Stimulated activated CD4-positive, alpha-beta T cell treated with anti-CD3 and anti-CD28 coated beads, TNF-alpha, amount 100 ng/mL, for 1 hour (primary cell): ENCODE measurements around the gene HMCN2.

Experiments used
- DNase-seq, 3 donors: peaks; one replicate each; pipeline ENCODE4 v3.0.0-alpha.2; 2020; ENCODE audit warnings: low read depth in 3 of 3, low spot score in 1 of 3

The HMCN2 gene

DNA sequence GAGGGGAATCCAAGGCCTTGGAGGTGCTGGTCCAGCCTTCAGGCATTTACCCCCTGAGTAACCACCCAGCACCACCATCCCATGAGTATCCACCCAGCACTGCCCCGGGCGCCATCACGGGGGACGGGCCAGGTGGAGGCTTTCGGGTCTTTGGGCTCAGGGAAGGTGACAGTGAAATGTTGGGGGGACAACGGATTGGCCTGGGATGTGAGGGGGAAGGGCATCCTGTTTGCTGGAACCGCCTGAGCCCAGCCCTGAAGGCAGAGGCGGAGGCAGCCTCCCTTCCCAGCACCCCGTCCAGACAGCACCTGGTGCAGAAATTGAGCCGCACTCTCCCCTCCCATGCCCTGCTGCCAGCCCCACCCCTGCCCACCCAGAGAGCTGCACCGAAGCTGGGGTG is 196.2 kb downstream of the HMCN2 start:
- DNase-seq: no peak

DNA sequence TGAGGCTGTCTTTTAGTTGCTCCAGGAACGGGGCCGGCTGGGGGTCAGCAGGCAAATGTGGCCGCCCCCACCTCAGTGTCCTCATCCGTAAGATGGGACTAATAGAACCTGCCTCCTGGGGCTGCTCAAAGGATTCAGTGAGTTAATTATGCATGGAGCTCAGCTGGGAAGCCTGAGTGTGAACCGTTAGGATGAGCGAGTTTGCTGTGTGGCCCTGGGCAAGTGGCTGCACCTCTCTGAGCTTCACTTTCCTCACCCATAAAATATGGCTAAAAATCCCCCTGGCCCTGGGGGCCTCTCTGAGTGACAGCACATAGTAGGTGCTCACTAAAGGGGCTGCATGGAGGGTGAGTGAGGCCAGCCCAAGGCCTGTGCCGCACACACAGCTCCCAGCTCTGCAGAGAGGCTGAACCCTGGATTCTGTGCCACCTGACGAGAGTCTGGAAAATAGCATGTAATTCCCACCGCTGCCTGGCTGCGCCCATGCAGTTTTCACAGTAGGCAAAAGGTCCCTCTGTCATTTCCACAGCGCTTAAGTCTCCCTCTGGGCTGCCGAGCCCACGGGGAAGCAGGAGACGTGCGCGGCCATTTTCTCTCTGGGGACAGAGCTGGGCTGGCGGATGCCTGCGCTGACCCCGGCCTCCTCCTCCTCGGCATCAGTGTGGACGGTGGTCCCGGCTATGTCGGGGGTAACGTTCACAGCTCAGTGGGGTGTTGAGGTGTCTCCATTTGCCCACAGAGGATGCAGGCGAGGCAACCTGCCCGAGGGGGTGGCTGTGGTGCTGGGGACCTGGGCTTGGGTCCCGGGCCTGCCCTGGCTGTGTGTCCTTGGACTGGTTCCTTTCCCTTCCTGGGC is 197.4 kb downstream of the HMCN2 start:
- no peak for DNase-seq

DNA sequence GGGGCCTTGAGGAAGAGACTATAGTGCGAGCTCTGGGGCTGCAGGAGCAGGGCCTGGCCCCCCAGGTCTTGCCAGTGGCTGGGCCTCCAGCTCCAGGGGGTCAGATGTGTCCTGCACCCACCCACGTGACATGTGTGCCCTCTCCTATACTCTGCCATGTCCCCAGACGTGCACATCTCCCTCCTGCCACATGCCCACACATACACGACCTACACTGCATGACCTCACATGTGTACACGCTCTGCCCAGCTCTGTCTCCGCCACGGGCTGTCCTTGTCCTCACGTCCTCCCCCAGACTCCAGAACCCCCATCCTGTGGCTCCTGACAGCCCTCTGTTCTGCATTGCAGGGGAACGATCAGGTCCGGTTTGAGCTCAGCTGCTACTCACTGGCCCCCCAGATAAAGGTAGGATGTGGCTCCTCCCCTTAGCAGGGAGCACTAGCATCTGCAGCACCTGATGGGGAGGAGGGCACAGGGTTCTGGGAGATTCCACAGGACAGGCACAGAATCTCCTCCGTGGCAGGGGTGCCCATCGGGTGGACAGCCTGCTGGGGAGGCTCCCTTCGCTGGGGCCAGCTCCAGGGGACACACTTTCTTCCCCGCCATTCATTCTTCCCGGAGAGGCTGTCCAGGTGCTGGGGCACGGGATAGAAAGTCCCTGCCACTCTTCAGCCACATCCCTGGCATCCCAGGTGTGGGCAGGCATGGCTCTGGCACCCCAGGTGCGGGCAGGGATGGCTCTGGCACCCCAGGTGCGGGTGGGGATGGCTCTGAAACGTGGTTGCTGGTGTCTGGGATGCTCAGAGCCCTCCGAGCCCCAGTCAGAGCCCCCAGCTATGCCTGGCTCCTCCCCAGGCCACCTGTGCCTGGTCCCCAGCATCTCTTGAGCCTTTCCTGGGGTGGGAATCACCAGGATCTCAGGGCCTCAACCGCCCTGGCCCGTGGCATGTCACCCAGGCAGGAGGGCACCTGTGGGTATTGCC is 198.5 kb downstream of the HMCN2 start:
- DNase-seq: no peak

DNA sequence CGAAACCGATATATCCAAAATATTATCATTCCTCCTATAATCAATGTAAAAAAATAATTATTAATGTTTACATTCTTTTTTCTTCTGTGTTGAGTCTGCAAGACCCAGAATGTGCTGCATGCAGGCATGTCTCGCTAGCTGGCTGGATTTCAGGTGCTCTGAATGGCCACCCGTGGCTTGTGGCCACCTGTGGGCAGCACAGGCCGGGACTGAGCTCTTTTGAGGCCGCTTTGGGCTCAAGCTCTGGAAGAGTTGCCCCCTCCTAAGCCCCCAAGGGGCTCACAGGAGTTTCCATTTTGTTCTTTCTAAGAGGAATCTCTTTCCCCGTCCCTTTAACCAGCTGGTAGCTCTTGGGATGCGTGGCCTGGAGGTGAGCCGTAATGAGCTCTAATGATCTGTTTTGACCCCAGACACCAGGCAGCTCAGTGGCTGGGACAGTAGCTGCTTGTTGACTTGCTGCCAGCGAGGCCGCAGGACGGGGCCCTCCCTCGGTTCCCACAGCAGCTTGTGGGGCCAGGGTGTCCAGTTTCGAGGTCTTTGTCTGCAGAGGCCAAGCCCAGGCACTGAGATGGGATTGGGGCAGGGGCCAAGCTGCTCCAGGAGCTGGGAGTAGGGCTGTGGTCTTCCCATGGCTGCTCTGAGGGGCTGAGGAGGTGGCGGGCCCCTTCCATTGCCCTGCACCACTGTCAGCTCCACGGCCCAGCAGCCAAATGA is 200.0 kb downstream of the HMCN2 start:
- DNase-seq: no peak

DNA sequence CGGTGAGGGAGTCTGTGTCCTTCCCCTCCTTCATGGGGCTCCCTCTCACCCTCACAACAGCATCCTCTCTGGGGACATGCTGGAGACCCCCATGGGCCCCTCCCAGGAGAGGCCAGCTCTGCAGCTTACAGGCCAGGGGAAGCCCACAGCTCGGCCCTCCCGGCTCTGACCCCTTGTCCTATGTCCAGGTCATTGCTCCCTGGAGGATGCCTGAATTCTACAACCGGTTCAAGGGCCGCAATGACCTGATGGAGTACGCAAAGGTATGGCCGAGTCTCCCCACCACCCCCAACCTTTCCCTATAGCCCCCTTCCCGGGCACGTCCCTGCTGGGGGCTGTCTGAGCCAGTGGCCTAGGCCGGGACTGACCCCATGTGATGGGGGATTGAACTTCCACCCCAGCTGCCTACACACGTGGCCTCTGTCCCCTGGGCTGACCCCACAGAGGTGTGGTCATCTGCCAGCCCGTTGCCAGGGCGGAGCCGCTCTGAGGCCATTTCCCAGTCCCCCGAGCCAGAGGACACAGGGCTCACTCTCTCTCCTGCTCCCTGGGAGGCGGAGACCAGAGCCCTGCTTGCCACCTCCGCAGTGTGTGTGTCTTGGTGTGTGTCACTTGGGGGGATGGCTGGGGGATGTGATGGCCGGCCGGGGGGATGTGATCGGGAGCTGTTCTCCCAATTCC is 201.1 kb downstream of the HMCN2 start:
- no peak for DNase-seq

DNA sequence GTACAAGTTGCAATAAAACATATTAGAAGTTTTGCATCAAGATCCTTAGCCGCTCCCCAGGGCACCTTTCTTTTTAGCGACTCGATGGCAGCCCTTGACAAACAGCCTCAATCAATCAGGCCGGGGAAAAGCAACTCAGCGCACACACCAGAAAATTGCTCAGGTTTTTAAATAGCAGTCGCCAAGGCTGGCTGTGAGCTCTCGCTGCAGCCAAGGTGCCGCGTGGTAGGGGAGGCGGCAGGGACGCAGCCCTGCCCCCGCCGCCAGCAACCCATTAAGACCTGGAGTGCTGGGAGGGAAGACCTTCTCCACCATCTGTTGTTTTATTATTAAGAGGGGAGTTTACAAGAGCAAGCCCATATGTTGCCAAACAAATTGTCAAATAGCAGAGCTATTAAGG is 201.8 kb downstream of the HMCN2 start:
- no peak for DNase-seq

DNA sequence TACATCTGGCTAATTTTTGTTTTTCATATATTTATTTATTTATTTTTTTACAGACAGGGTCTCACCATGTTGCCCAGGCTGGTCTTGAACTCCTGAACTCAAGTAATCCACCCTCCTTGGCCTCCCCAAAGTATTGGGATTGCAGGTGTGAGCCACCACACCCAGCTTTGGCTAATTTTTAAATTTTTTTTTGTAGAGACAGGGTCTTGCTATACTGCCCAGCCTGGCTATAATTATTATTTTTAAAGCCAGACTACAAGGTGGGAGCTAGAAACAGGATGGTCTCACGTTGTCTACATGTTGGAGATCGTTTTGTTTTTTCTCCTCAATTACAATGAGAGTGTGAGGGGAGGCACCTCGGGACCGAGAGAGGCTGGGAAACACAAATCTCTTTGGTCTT is 203.0 kb downstream of the HMCN2 start:
- no peak for DNase-seq

DNA sequence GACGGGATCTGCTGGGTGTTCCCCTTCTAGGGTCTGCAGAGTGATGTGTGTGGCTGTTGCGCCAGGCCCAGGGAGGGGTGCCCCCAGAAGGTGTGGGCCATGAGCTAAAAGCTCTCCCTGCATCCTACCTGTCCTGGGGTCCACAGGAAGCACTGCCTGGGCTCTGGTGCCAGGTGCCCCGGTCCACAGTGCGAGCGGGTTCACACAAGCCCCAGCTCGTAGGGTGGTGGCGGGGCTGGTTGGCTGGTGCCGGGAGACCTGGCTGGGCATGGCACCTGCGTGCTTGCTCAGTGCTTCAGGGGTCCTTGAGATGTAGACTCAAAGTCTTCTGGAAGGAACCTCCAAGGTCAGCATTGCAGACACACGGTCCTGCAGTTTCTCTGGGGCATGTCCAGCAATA is 204.7 kb downstream of the HMCN2 start:
- DNase-seq: no peak

DNA sequence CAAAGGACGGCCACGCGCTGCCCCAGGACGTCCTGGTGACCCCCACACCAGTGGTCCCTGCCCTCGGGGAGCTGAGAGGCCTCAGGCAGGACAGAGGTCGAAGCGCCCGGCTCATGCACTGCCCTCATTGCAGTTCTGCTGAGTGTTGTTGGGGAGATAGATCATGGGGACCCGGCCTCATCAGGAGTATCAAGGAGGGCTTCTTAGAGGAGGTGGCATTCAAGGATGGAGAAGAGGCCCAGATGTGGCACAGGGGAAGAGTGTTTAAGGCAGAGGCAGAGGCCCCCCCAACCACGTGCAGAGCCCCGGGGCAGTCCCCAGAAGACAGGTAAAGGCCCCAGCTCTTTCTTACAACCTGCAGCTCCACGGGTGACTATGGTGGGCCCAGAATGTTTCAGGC is 205.4 kb downstream of the HMCN2 start:
- no peak for DNase-seq

DNA sequence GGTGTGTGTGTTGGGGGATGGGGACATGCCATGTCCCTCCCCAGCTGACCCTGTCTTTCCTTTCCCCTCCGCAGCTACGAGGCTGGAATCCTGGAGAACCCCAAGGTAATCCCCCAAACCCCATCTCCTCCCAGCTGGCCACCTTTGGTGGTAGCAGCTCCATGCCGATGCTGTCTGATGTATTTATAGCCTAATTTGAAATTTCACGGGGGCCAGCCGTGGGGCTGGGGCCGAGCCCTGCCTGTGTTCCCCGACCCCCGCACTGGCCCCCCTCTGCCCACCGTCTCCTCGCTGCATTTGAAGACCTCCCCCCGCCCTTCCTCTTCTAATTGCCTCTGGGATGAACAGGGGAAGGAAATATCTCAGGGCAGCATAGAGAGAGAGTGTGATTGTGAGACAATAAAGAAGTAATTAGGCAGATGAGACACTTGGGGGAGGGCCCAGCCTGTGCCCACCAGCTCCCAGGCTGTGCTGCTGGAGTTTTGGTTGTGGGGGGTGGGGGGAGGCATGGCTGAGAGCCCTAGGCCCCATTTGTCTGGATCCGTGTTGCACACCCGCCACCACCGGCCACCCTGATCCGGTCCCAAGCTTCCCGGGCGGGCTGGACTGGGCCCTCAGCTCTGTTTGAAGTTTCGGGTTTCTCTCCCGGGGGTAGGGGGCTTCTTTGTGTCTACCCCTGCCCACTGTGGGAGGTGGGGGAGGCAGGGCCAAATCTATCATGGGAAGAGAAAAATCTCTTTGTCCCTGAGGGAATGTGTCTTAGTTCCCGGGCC is 206.0 kb downstream of the HMCN2 start:
- DNase-seq: no peak

DNA sequence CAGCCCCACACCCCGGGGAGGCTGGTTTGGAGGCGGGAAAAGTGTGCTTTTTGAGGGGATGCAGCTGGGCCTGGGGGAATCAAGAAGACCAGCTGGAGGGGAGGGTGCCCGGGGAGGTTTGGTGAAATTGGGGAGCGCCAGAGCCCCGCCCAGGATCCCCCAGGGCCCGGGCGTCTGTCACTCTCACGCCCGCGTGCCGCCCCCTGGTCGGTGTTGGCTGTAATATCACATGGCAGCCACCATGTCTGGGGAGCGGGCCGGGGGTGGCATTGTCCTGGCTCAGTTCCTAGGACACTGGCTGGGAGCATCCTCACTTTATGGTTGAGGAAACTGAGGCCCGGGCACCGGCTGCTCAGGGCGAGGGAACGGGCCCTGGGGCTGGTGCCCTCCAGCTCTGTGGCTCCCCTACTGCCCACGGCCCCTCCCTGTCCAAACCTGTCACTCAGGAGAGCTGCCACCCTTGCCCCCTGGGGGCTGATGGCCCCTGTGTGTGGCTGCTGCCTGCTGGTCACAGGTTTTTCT is 206.7 kb downstream of the HMCN2 start:
- DNase-seq: no peak

DNA sequence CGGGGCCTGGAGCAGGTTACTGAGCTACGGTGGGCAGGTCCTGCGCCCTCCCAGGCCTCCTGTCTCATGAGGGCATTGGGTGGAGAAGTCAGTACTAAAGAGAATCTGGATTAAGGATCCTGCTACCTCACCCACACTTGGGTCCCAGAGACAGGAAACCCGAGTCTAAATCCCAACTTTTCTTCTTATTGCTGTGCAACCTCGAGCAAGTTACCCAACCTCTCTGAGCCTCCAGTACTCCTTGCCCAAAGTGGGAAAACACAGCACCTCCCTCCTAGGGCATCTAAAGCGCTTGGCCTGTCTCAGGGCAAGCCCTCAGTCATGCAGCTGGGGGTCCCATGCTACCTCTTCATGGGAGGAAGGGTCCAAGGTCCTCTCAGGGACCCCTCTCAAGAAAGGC is 207.4 kb downstream of the HMCN2 start:
- DNase-seq: no peak

DNA sequence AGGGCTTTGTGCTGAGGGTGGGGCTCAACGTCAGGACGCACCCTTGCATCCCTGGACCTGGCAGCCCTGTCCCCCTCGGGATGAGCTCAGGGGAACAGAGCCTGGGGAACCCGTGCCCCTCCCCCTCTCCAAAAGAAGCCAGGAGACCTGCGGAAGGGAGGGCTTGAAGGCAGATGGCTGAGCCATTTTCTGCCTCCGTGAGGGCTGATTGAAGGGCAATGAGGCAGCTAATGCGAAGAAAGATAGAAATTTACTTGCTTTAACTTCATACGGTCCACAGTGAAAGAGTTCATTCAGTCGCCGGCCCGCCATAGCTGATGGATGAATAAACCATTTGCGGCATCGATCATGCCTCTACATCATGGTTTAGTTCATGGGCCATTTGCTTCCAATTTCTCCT is 208.0 kb downstream of the HMCN2 start:
- DNase-seq: no peak

DNA sequence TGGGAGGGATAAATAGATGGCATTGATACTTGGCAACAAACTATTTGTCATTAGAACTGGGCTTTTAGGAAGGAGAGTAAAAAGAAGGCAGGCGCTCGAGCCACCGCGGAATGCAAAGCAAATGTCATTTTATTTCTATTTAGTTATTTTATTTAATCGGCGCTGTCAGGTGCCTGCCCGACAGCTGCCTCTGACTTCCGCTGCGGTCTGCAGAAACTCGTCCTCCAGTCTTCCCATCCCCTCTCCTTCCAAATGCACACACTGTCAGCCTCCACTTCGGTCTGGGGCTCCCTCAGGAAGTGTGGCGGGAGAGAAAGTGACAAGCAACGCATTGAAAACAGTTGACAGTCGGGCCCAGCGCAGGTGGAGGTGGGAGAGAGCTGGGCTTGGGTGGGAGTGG is 208.5 kb downstream of the HMCN2 start:
- no peak for DNase-seq

DNA sequence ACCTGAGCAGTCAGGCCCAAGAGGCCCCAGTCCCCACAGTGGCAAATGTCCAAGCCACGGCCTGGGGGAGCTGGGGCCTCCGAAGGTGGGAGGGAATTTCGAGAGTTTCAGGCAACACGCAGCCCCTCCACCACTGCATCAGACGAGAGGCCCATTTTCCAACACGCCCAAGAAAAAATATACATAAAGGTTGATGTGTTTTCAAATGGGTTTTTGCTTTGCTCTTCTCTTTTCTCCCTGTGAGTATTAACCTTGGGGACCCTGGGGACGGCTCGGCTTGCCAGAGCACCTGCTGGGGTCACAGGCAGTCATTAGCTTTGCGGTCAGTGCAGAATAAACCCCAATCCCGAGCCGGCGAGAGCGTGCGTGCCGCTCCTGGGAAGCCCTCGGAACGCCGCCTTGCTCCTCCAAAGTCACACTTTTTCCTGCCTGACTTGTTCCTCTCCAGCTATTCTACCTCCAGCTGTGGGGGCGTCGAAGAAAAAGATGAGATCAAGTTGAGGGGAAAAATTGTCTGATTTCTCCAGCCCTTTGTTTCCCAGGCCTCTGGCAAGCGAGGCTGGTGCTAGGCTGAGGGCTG is 210.7 kb downstream of the HMCN2 start:
- no peak for DNase-seq

DNA sequence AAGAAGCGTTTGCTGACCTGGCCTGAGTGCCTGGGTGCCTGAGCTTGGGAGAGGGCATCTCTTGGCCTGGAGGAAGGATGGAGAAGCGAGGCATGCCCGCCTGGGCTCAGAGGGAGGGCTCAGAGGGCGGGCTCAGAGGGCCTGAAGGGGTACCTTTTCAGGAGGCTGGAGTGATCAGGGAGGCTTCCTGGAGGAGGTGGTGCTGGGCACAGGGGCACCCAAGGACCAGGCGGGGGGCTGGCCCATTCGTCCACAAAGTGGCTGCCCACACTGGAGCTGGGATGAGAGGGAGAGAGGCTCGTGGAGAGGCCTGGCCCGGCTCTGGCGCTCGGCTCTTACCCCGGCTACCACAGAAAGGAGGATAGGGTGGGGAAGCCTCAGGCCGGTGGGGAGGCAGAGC is 212.0 kb downstream of the HMCN2 start:
- DNase-seq: no peak

DNA sequence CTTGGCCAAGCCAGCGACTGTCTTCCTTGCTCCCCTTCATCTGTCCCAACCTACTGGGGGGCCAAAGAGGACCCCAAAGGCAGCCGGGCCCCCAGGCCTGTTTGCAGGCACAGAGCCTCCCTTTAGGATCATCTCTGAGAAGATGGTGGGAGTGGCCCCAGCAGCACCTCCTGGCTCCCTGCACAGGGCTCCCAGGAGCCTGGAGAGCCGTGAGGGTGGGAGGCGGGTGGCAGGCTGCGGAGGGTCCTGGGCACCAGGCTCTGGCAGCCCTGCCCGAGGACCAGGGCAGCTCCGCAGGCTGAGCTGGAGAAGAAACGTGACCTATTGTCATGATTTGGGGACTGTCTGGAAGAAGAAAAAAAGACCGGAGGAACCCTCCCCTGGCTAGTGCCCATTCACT is 212.6 kb downstream of the HMCN2 start:
- no peak for DNase-seq

DNA sequence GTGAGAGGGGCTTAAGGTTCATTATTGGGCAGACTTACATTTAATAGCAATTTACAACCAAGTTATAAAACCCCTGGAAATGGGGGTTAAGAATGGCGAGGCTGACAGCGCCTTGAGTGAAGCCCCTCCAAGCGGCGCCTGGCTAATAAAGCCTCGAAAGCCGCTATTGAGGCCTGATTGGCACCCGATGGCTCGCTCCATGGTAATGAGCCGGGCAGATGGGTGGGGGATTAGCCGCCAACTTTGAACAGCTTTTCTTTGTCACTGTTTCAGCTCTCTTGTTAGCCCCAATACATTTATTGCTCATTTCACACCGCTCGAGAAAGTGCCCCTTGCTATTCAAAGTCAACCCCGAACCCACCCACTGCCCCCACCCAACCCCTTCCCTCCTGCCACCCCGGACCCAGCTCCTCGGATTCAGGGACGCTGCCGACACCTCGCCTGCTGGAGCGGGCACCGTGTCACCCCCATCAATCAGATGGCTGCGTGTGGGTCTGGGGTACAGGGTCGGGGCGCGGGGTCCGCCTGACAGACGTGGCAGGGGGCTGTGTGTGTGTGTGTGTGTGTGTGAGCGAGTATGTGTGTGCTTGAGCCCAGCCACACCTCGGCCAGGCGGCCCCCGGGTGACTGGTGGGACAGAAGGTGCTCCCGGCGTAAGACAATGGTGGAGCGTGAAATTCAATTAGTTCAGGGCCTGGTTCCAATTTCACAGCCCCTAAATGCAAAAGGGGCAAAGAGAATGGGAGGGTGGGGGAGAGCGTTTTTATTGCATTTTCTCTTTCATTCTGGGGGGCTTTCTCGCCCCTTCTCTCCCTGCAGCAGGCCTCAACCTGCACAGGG is 213.4 kb downstream of the HMCN2 start:
- no peak for DNase-seq

DNA sequence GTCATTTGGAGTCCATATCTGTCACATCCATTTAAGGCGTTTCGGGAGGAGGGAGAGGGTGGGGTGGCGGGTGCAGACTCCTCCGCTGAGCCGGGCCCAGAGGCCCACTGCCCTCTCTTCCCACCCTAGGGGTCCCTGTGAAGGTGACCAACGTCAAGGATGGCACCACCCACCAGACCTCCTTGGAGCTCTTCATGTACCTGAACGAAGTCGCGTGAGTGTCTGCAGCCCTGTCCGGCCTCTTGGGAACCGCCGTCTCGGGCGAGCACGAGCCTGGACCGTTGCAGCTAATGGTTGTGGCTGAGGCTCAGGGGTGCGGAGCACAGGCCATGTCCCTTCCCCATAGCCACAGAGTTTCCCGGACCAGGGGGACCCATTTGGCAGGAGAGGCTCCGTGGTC is 214.0 kb downstream of the HMCN2 start:
- DNase-seq: no peak
